HG02970 (cell line): ENCODE data around the gene TGFBR1.
A peak's percentile ranks its signal among the peaks of the same experiment; 100 is the strongest.

ENCODE experiments used
- ATAC-seq: cut with Tn5 transposase; IDR thresholded peaks from one replicate; pipeline ENCODE4 v1.9.1; 2021; ENCODE audit warnings: mild to moderate bottlenecking, moderate library complexity, moderate number of reproducible peaks; ENCODE audit not compliant: unreplicated experiment, low FRiP score

The TGFBR1 gene

GRCh38 chr9:99104459-99105151 is at the start of gene TGFBR1:
Gene TGFBR1 (plus strand): TSS chr9:99105113. CDS start chr9:99105206, 93 bp downstream.
- ATAC-seq: peak; percentile 92

DNA sequence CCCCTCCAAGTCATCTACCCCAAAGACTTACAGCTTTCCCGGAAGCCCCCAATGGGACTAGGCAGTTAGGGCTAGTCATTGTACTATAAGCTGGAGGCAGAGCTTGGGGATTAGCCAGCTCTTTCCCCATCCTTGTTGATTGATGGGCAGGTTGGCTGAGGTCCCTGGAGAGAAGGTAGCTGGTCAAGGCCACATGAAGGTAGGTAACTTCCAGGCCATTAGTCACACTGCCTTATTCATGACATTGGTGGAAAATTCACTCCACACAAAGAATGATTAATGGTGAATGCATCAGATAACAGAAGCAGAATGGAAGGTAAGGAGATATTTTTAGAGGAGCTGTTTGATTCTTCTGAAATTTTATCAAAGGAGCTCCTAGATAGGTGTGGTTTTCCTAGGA is 49.5 kb upstream of the TGFBR1 start:
- no peak for ATAC-seq

- no peak for ATAC-seq
These were observed 48.7 kb upstream of the TGFBR1 start for GRCh38 chr9:99056186-99056585.

- ATAC-seq: no peak
These were observed 47.8 kb upstream of the TGFBR1 start for GRCh38 chr9:99056886-99057664.

DNA sequence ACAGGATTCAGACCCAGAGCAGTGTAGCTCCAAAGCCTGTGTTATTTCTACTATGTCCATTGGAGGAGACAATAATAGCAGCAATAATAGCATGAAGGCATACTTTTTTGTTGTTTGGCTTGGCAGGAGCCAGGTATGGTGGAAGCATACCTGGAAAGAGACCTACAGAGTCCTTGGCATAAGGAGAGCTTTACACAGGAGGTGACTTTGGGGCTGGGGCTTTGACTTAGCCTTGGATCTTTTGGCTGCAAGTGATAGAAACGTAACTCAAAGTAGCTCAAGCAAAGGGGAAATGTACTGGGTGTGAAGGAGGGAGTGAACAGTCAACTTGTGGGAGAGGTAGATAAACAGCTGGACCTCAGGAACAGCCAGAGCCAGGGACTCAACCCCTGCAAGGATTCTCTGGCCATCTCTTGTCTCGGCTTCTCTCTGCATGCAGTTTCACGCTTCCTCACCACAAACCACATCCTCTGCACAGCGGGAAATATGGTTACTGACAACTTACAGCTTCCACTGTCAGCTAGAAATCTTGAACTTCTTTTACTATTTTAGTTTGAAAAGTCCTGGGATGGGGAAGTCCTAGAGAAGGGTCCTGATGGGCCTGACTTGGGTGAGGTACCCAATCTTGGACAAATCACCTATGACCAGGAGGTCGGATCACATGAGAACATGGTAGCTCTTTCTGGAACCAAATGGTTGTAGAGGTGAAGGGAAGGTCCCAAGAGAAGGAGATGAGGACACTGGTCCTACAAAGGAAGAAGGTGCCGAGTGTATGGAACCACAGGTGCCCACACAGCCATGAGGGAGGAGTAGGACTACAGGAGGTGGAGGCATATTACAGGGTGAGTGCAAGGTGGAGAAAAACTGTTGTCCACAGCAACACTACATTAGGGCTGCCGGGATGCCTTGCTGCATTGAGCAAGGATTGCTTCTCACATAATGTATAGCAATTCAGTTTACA is 47.0 kb upstream of the TGFBR1 start:
- peak; percentile 55 for ATAC-seq

DNA sequence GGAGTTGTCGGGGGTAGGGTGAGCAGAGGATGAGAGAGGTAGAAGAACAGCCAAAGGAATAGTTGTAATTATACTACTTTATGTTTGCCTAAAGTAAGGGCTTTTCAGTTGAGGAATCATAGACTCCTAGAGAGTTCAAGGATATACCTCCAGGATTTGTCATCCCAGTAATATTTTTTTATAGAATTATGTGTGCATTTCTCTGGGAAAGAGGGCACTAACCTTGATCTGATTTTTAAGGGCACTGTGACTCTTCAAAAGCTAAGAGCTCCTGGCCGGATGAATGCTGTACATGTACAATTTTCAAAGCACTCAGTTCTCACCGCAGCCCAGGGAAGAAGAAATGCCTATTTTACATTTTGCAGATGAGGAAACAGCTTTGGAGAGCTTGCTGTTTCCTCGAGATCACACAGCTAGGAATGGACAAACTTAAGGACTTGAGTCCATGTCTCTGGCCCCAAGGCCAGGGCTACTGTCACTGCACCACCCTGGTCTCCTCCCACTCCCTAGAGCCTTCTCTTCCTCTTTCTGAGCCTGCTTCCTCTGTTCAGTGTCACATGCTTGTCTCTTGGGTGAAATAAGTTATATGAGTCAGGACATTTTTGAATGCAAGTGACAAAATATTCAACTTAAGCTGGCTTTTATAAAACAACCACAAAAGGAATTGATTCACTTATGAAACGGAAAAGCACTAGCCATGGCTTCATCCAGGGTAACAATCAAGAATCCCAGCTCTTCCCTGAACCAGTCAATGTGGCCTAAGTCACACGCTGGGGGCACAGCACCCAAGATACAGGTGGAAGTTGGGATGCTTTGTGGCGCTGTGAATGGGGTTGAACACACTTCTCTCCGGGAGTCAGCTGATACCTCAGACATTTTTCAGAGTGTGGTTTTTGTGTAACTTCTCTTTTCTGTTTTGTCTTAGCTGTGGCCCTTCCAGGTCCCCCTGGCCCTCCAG is 45.7 kb upstream of the TGFBR1 start:
- no peak for ATAC-seq

DNA sequence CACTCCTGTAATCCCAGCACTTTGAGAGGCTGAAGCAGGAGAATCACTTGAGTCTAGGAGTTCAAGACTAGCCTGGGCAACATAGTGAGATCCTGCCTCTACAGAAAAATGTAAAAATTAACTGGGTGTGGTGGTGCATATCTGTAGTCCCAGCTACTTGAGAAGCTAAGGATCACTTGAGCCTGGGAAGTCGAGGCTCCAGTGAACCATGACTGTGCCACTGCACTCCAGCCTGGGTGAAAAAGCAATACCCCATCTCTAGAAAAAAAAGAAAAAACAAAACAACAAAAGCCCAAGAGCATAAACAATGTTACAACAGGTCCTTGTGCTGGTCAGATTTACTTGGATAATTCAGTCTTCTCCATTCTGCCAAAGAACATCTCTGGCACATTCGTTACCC is 44.3 kb upstream of the TGFBR1 start:
- no peak for ATAC-seq

DNA sequence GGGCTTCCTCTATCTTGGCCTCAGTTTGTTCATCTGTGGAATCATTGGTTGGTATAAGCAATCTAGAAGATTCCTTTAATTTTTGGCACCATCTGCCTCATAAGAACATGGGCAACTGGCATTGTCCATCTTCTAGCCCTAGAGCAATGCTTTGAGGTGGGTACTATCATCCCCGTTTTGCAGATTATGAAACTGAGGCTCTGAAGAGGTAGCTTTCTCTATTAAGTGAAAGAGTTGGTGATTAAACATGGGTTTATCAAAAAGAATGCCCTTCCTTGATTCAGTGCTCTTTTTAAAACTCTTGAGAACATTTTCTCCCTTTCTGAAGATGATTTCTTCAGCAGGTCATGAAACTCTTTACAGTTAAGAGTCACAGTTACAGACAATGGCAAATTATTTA is 42.4 kb upstream of the TGFBR1 start:
- no peak for ATAC-seq

DNA sequence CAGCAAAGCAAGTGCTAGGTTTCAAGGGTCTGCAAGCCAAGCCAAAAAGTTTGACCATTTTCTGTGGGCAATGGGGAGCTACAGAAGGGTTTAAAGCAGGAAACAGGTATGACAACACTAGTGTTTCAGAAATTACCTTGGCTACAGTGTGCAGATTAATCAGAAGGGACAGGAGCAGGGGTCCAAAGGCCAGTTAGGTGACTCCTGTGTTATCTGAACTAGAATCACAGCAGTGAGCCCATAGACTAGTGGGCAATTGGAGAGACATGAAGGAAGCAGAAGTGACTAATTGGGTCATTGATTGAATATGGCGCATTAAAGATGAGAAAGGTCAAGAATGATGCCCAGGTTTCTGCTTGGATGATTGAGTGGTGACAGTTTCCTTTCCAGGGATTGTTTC is 41.4 kb upstream of the TGFBR1 start:
- no peak for ATAC-seq

DNA sequence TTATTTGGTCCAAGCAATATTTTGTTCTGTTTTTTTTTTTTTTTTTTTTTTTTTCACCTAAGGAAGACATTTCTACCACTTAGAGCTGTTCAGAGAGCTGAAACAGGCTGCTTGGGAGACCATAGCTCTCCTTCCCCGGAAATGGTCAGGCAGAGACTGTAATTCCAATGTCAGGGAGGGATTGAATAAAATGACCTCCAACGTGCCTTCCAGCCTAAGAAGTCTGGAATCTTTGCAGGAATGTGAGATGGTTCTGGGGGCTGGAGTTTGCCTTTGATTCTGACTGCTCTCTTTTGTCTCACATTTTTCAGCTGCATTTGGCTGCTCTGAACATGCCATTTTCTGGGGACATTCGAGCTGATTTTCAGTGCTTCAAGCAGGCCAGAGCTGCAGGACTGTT is 38.3 kb upstream of the TGFBR1 start:
- no peak for ATAC-seq

DNA sequence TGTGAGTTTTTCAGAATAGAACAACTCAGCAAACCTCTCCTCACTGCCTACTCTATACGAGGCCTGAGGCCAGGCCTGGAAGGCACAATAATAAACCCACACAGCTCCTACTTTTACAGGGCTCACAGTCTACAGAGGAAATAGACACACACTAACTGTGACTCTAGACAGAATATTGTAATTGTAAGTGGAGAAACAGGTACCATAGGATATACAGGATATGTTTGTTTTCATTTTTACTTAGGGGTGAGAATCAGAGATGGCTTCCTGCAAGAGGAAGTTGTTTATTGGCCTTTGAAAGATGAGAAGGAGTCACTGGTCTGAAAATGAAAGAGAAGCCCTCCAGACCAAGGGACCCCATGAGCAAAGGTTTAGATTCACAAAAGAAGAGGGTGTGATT is 35.8 kb upstream of the TGFBR1 start:
- no peak for ATAC-seq

GRCh38 chr9:99069546-99069945 is 35.4 kb upstream of the TGFBR1 start:
- no peak for ATAC-seq

DNA sequence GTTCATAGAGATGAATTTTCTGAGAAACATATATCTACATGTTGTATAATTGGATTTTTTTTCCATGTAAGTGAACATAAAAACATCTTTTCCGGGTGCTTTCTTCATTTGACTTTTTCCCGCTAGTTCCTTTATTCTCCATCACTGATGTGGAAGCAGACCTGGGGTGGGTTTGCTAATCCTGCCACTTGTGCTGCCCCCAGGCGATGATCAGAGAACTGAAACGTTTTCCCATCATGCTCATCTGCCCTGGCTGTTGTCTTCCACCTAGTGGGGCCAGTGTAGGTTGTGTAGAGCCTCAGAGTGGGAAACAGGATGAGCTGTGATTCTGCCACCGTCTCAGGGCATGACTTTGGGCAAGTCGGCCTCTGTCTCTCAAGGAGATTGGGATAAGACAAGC is 34.2 kb upstream of the TGFBR1 start:
- no peak for ATAC-seq

DNA sequence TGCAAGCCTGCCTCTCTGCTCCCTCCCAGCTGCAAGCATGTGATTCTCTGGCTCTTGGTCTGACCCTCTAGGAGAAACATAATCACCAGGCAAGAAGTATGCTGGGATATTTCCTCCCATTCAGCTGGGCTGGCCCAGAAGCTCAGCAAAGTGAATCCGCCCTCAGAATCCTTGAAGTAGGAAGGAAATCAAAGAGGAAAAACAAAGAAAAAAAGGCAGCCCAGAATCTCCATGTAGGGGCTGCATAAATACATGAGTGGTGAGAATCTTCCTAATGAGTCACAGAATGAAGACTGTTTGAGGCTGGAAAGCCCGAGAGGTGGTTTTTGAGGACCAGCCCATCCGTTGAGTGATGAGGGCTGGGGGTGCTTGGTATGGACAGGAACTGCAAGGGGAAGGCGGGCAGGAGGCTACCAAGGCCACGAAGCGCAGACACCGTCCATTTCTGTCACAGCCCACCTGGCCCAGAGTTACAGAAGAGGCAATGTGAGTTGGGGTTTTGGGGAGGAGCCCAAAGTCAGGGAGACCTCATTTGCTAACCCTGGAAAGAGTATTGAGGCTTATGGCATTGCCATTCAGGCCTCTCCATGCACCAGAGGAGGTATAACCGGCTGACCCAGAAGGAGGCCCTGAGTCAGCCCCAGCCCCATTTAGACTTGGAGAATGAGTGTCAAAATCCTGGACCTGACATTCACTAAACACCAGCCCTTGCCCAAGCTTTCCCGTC is 33.4 kb upstream of the TGFBR1 start:
- no peak for ATAC-seq

- ATAC-seq: no peak
These were observed 32.9 kb upstream of the TGFBR1 start for GRCh38 chr9:99072040-99072394.

DNA sequence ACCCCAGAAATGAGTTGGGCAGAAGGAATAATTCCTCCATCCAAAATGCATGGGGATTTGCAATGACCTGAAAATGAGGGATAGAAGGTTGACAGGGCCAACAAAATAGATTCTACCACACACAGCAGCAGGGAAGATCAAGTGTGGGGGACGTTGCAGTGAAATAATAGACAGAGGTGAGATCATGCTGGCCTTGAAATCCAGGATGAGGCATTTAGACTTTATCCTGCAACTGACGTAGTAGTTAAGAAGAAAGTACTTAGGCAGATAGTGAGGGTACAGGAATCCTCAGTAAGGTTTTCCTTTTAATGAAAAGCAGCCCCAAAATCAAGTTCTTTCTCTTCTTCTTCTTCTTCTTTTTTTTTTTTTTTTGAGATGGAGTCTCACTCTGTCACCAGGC is 31.6 kb upstream of the TGFBR1 start:
- ATAC-seq: no peak

- no peak for ATAC-seq
These were observed 30.7 kb upstream of the TGFBR1 start for GRCh38 chr9:99073985-99074901.

DNA sequence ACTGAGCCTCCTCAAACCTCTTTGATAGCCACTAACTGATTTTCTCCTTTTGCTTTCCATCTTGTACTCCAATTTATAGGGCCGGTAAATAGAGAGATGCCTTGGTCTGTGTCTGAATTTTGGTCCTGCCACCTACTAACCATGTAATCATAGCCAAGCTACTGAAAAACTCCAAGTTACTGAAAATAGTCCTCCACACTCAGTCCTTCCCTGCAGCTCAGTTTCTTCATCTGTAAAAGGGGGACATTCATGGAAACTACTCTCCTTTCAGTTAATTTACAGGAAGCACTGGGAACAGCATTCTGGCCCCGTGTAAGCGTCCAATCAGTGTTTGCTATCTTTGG is 30.0 kb upstream of the TGFBR1 start:
- no peak for ATAC-seq
